K562 (cell line): ENCODE data around the gene NYNRIN. TPM values are rescaled to one million over a fixed set of nuclear protein-coding genes. Genes with fewer than 3 reads are reported as not detected.
A peak's percentile ranks its signal among the peaks of the same experiment; 100 is the strongest.

Experiments used
- ATAC-seq: fragments of 200-7000 bp; cut with Tn5 transposase; 3 replicates; pipeline ENCODE4 v1.9.1; 2020; ENCODE audit warnings: moderate library complexity
- BruUV-seq: library from RNA; stranded (reverse); fragments of 400-500 nt; replicated peaks from 2 replicates; lab custom pipeline; 2021; lab: Mats Ljungman, UMichigan
- CTCF ChIA-PET: fragments of 300-600 bp; formaldehyde crosslinking; extraction: SDS; loops from one replicate; lab custom pipeline; 2021; ENCODE audit warnings: low intra/inter-chr PET ratio; lab: Yijun Ruan, JAX
- POLR2A ChIA-PET: fragments of 300-600, 350-650 bp; sonication (Branson Sonifier 250); formaldehyde crosslinking; extraction: SDS; loops from one replicate; lab custom pipeline; 2021; ENCODE audit warnings: antibody characterized with exemption, inconsistent platforms; lab: Yijun Ruan, JAX
- DNase-seq, 4 experiments: peaks; one replicate each; pipeline versions ENCODE4 v3.0.0 to v3.0.0-alpha.2; 2011 to 2018; ENCODE audit warnings: low spot score in 3 of 4, mixed read lengths in 3 of 4; ENCODE audit errors: extremely low read depth in 1 of 4
- FAIRE-seq: peaks from 2 replicates; lab custom pipeline; 2011; peaks lifted over from hg19 to GRCh38; lab: Jason Lieb, UNC
- H2AFZ ChIP-seq: 2 replicates; pipeline ENCODE4 v1.6.0; 2011; ENCODE audit warnings: low read depth, low read length, control low read depth, inconsistent platforms
- H3K27ac ChIP-seq: fragments of 200-600 bp; 3 replicates; pipeline ENCODE4 v1.8.0; 2011; ENCODE audit warnings: low read depth, mild to moderate bottlenecking, control low read depth, inconsistent platforms, low read length, moderate library complexity, mixed read lengths; ENCODE audit errors: extremely low read depth
- H3K27me3 ChIP-seq, 2 experiments: fragments of 300-600 bp in 1 of 2; 2 replicates in 1 of 2; 3 replicates in 1 of 2; pipeline versions ENCODE4 v1.6.0 to v1.8.0; 2011; ENCODE audit warnings: inconsistent platforms in 2 of 2, low read length in 2 of 2, mild to moderate bottlenecking in 1 of 2, mixed read lengths in 1 of 2, moderate library complexity in 1 of 2; ENCODE audit not compliant: control insufficient read depth in 2 of 2, insufficient read depth in 2 of 2
- H3K36me3 ChIP-seq: fragments of 300-600 bp; 3 replicates; pipeline ENCODE4 v1.8.0; 2011; ENCODE audit warnings: mild to moderate bottlenecking, low read length, inconsistent platforms; ENCODE audit not compliant: control insufficient read depth, insufficient read depth
- H3K4me1 ChIP-seq, 2 experiments: fragments of 200-600 bp in 1 of 2; replicated peaks in 1 of 2; 2 replicates in 1 of 2; 3 replicates in 1 of 2; pipeline versions ENCODE4 v1.5.1 to v1.8.0; 2011; ENCODE audit warnings: inconsistent platforms in 2 of 2, low read length in 2 of 2, mild to moderate bottlenecking in 1 of 2, mixed read lengths in 1 of 2, moderate library complexity in 1 of 2; ENCODE audit not compliant: control insufficient read depth in 2 of 2, insufficient read depth in 2 of 2
- H3K4me2 ChIP-seq: 2 replicates; pipeline ENCODE4 v1.6.1; 2011; ENCODE audit warnings: low read length, control low read depth, inconsistent platforms, mixed read lengths; ENCODE audit not compliant: insufficient read depth
- H3K4me3 ChIP-seq: fragments of 200-600 bp; sonication (generic), shearing (Covaris generic); 2 replicates; pipeline ENCODE4 v1.5.1; 2016; ENCODE audit warnings: control low read depth, inconsistent platforms
- H3K79me2 ChIP-seq: fragments of 200-600 bp; 3 replicates; pipeline ENCODE4 v1.8.0; 2011; ENCODE audit warnings: low read length, inconsistent platforms; ENCODE audit not compliant: control insufficient read depth, insufficient read depth
- H3K9ac ChIP-seq, 2 experiments: 2 replicates each; pipeline versions ENCODE4 v1.6.0 to v1.6.1; 2011; ENCODE audit warnings: low read depth in 2 of 2, low read length in 2 of 2, control low read depth in 1 of 2, inconsistent platforms in 1 of 2, mild to moderate bottlenecking in 1 of 2, mixed read lengths in 1 of 2; ENCODE audit not compliant: insufficient read depth in 1 of 2
- H3K9me1 ChIP-seq: one replicate; pipeline ENCODE4 v1.6.0; 2011; ENCODE audit warnings: inconsistent platforms, mild to moderate bottlenecking, low read length, moderate library complexity; ENCODE audit not compliant: control insufficient read depth, insufficient read depth
- H3K9me3 ChIP-seq: replicated peaks from 2 replicates; pipeline ENCODE4 v1.5.1; 2011; ENCODE audit warnings: low read depth, low read length, inconsistent platforms; ENCODE audit not compliant: control insufficient read depth, insufficient read depth
- H4K20me1 ChIP-seq: replicated peaks from 2 replicates; pipeline ENCODE4 v1.6.1; 2011; ENCODE audit warnings: low read length, inconsistent platforms, mixed read lengths; ENCODE audit not compliant: control insufficient read depth, insufficient read depth
- CBFA2T2 ChIP-seq: fragments of 450-650 bp; conservative IDR thresholded peaks from 2 replicates; pipeline ENCODE4 v1.6.1; 2017; ENCODE audit warnings: mild to moderate bottlenecking
- ETV1 ChIP-seq: fragments of 450-650 bp; conservative IDR thresholded peaks from 2 replicates; pipeline ENCODE4 v1.6.1; 2016; ENCODE audit warnings: missing genetic modification characterization, control low read depth, low read depth, missing compliant biosample characterization
- FOXJ2 ChIP-seq: fragments of 200-800 bp; sonication (Bioruptor generic); IDR thresholded peaks from 2 replicates; pipeline ENCODE4 v1.6.1; 2016; ENCODE audit warnings: missing genetic modification characterization, missing compliant biosample characterization
- GTF2F1 ChIP-seq: IDR thresholded peaks from 2 replicates; pipeline ENCODE4 v1.6.1; 2011; ENCODE audit warnings: low read depth, low read length, improper control_type of control experiment
- NFIC ChIP-seq: fragments of 450-650 bp; IDR thresholded peaks from 2 replicates; pipeline ENCODE4 v1.6.1; 2017; ENCODE audit warnings: mild to moderate bottlenecking, inconsistent platforms
- NFYB ChIP-seq: IDR thresholded peaks from 2 replicates; pipeline ENCODE4 v1.6.1; 2011; ENCODE audit warnings: mild to moderate bottlenecking, moderate library complexity; ENCODE audit not compliant: insufficient read length; ENCODE audit errors: extremely low read depth
- RAD51 ChIP-seq: fragments of 450-650 bp; IDR thresholded peaks from 2 replicates; pipeline ENCODE4 v1.7.1; 2016; ENCODE audit warnings: low read depth, mild to moderate bottlenecking, borderline replicate concordance
- RBM25 ChIP-seq: fragments of 200-400 bp; formaldehyde crosslinking; IDR thresholded peaks from 2 replicates; pipeline ENCODE4 v1.6.1; 2018; ENCODE audit warnings: low read length, low read depth, moderate library complexity; ENCODE audit not compliant: severe bottlenecking
- REST ChIP-seq, 2 experiments: fragments of 450-650 bp; formaldehyde crosslinking in 1 of 2; IDR thresholded peaks; 2 replicates each; pipeline versions ENCODE4 v1.4.0 to v1.6.1; 2014 to 2020; ENCODE audit warnings: mild to moderate bottlenecking in 2 of 2, borderline replicate concordance in 1 of 2, low read depth in 1 of 2
- USF1 ChIP-seq: sonication (generic); formaldehyde crosslinking; IDR thresholded peaks from 2 replicates; pipeline ENCODE4 v1.9.0; 2022; ENCODE audit warnings: mild to moderate bottlenecking, missing genetic modification reagents
- USF2 ChIP-seq: sonication (generic); formaldehyde crosslinking; IDR thresholded peaks from 2 replicates; pipeline ENCODE4 v1.5.0; 2020; ENCODE audit warnings: missing genetic modification reagents
- ZNF717 ChIP-seq: fragments of 250-450 bp; sonication (Bioruptor Pico); IDR thresholded peaks from 2 replicates; pipeline ENCODE4 v1.5.0; 2021
- WGBS: fragments of 100-300 bp; shearing (Covaris generic); methylation state at CpG from one replicate; pipeline ENCODE4 v1.1.6; 2016; ENCODE audit warnings: low coverage, mixed read lengths; ENCODE audit not compliant: insufficient coverage; ENCODE audit errors: missing lambda C conversion rate; 5-methylcytosine and 5-hydroxymethylcytosine counted together
- in situ Hi-C: fragments of 300-500 bp; cut with MboI; formaldehyde crosslinking; loops from 4 replicates; pipeline ENCODE4 v1.15.0; 2018; ENCODE audit warnings: inconsistent platforms, mixed read lengths
- intact Hi-C: fragments of 100-400 bp; cut with micrococcal nuclease; formaldehyde crosslinking; loops from 2 replicates; pipeline ENCODE4 v1.14.2; 2022
- polyA plus RNA-seq, 8 experiments: library from polyadenylated mRNA; depleted of rRNA in 4 of 8; stranded (reverse) in 5 of 8; unstranded in 3 of 8; fragments of >200 nt; fragmentation: Nextera tagmentation in 2 of 8; fragmentation: Illumina TruSeq in 1 of 8; extraction: Ambion mirVana in 2 of 8; extraction: Trizol in 1 of 8; gene quantifications; 2 replicates each; pipeline versions ENCODE4 v1.2.1 to v1.2.3, GENCODE V29; 2011 to 2014; ENCODE audit warnings: inconsistent platforms in 1 of 8, missing spikeins in 1 of 8
- total RNA-seq, 7 experiments: library from RNA; depleted of rRNA in 6 of 7; stranded (reverse); fragments of >200 nt in 6 of 7; fragmentation: Illumina TruSeq in 2 of 7; extraction: Trizol in 2 of 7; gene quantifications; 2 replicates each; pipeline versions ENCODE4 v1.2.1 to v1.2.3, GENCODE V29; 2011 to 2021; ENCODE audit warnings: low replicate concordance in 1 of 7

NYNRIN gene
- total and polyA plus RNA-seq, 9 of the 15 experiments (the other 6 are each of a cell fraction or from before 2014, with no cell fraction given): 0.04 to 1.2 (median 0.28) TPM

- Histone ChIP-seq H3K79me2 (no peaks in the 10 kb centered on the region), H3K9me3 (no peaks in the 10 kb centered on the region)
- CTCF ChIA-PET: no interaction called here
- peak; percentile 47 for TF ChIP-seq REST (IDR thresholded peaks at IDR 0.05; ENCODE audit: borderline replicate concordance)
- no peak for TF ChIP-seq REST (CRISPR knock-in tag; IDR thresholded peaks at IDR 0.05; ENCODE audit: low read depth)
- peak; percentile 23 for TF ChIP-seq RBM25
- TF ChIP-seq ETV1 (tag): peak; percentile 41; the same call in 1 of the 2 replicates
- TF ChIP-seq ZNF717 (CRISPR knock-in tag): no peak
- TF ChIP-seq RAD51: peak; percentile 83
- peak; percentile 86 for TF ChIP-seq USF2
- peak; percentile 88 for TF ChIP-seq NFYB
- no peak for TF ChIP-seq GTF2F1
- peak; percentile 74 for TF ChIP-seq USF1 (CRISPR knock-in tag)
- no peak for TF ChIP-seq FOXJ2
- TF ChIP-seq NFIC: peak; percentile 78
- 0 out of 2 replicates have a peak, but pooled peaks have one; percentile 10 for TF ChIP-seq CBFA2T2
- TF ChIP-seq, all 486 proteins: peak for 9
- Histone ChIP-seq H4K20me1 (no peaks in the 10 kb centered on the region), H3K4me2 (peak overlapping the region; percentile 54; the same call in 1 of the 2 replicates), H3K27me3 (no peaks in the 10 kb centered on the region), H2AFZ (peak overlapping the region; percentile 80), H3K4me1 (peaks cover 7 to 11% of the 10 kb centered on the region in 2 experiments; a peak in 3 of 5 replicates), H3K36me3 (no peaks in the 10 kb centered on the region), H3K27ac (no peak overlapping the region), H3K9ac (no peak overlapping the region; a peak in 1 of 4 replicates), H3K4me3 (no peak overlapping the region), H3K9me1 (no peaks in the 10 kb centered on the region)
- WGBS: 19% methylated on average over 10 of the region's 11 CpGs
- intact Hi-C loops: no loop called here
- peak in 2 of 4 experiments; percentile 39 to 42 for DNase-seq
- BruUV-seq: no TSS peak
- peak; percentile 79 for ATAC-seq
- in situ Hi-C loops: no loop called here
- POLR2A ChIA-PET: interaction anchor here (0.6 to 1.0 kb wide), 2 partner anchors 15 to 88 kb away, joined by 4 read pairs; no protein-coding TSS in a partner anchor
- peak; percentile 71 for FAIRE-seq
These were observed 9.5 kb upstream of the NYNRIN start for GRCh38 chr14:24389226-24389848.
